NB4 (cell line): ENCODE measurements around the gene POU2F1.

Source experiments
- POLR2A ChIP-seq: IDR thresholded peaks from 2 replicates; pipeline ENCODE4 v1.6.1; 2011; ENCODE audit warnings: mild to moderate bottlenecking; ENCODE audit not compliant: insufficient read length; ENCODE audit errors: extremely low read depth
- TF ChIP-seq, protein P1 (sequence below): IDR thresholded peaks from one replicate; pipeline ENCODE4 v1.5.1; 2012; ENCODE audit warnings: low read depth, low read length

DNA sequence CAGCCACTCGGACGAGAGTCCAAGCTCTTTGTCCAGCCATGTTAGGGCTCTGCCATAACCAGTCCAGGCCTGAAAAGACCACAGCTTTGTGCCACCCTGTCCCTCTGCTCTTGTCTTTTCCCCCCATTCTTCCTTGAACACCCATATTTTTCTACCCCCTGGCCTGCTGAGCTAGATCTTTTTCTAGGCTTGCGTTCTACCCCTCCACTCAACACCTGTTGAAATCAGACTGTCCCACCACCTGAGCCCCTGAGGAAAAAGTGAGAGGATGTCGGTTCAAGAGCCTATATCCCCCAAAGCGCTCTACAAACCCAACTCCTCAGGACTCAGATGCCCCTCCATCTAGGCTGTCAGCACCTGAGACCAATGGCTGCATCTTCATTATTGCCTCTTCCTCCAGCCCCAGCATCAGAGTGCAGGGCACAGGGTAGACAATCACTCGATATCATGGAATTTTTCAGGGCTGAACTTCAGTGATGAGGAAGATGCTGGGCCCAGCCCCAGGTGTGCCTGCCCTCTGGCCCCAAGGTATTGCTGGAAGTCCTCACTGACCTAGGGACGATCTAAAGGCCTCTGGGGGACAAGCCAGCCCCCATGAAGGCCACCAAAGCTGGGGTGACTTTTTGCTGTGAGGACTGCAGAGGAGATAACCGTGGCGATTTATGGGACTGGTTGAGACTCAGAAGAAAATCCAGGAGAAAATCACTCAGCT is 222.3 kb downstream of the POU2F1 start:
- TF ChIP-seq, protein P1, sequence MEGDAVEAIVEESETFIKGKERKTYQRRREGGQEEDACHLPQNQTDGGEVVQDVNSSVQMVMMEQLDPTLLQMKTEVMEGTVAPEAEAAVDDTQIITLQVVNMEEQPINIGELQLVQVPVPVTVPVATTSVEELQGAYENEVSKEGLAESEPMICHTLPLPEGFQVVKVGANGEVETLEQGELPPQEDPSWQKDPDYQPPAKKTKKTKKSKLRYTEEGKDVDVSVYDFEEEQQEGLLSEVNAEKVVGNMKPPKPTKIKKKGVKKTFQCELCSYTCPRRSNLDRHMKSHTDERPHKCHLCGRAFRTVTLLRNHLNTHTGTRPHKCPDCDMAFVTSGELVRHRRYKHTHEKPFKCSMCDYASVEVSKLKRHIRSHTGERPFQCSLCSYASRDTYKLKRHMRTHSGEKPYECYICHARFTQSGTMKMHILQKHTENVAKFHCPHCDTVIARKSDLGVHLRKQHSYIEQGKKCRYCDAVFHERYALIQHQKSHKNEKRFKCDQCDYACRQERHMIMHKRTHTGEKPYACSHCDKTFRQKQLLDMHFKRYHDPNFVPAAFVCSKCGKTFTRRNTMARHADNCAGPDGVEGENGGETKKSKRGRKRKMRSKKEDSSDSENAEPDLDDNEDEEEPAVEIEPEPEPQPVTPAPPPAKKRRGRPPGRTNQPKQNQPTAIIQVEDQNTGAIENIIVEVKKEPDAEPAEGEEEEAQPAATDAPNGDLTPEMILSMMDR, result no peak
- no peak for TF ChIP-seq POLR2A
